Liver (tissue), 9 donors: ENCODE data around the gene TMEM242. TPM values are rescaled to one million over a fixed set of nuclear protein-coding genes. Genes with fewer than 3 reads are reported as not detected.

Source experiments
- DNase-seq: peaks from one replicate; pipeline ENCODE4 v3.0.0-alpha.2; 2017; ENCODE audit warnings: low spot score
- H3K27ac ChIP-seq, 2 donors: one replicate each; pipeline ENCODE4 v1.7.0; 2013; ENCODE audit warnings: inconsistent platforms in 2 of 2, low read length in 2 of 2, control low read depth in 1 of 2, low read depth in 1 of 2, mild to moderate bottlenecking in 1 of 2
- H3K27me3 ChIP-seq, 4 donors: one replicate each; pipeline versions ENCODE4 v1.6.1 to v1.7.0; 2013; ENCODE audit warnings: low read length in 3 of 4, inconsistent platforms in 1 of 4, mild to moderate bottlenecking in 1 of 4, moderate library complexity in 1 of 4; ENCODE audit not compliant: control insufficient read depth in 4 of 4, insufficient read depth in 4 of 4
- H3K36me3 ChIP-seq, 4 donors: one replicate each; pipeline versions ENCODE4 v1.6.1 to v1.7.0; 2013; ENCODE audit warnings: low read length in 3 of 4, mild to moderate bottlenecking in 3 of 4, low read depth in 1 of 4, moderate library complexity in 1 of 4; ENCODE audit not compliant: control insufficient read depth in 4 of 4, insufficient read depth in 3 of 4
- H3K4me1 ChIP-seq, 4 donors: one replicate each; pipeline versions ENCODE4 v1.6.1 to v1.7.0; 2013; ENCODE audit warnings: low read length in 3 of 4, mild to moderate bottlenecking in 3 of 4, moderate library complexity in 1 of 4; ENCODE audit not compliant: control insufficient read depth in 4 of 4, insufficient read depth in 4 of 4
- H3K4me3 ChIP-seq, 3 donors: one replicate each; pipeline versions ENCODE4 v1.6.1 to v1.7.0; 2013; ENCODE audit warnings: low read length in 3 of 3, control low read depth in 1 of 3, low read depth in 1 of 3, mild to moderate bottlenecking in 1 of 3
- H3K9ac ChIP-seq, 2 donors: one replicate each; pipeline ENCODE4 v1.7.0; 2013; ENCODE audit warnings: low read length in 2 of 2, mild to moderate bottlenecking in 2 of 2, moderate library complexity in 2 of 2, control low read depth in 1 of 2, low read depth in 1 of 2
- H3K9me3 ChIP-seq, 4 donors: one replicate each; pipeline versions ENCODE4 v1.6.1 to v1.7.0; 2013; ENCODE audit warnings: low read length in 3 of 4; ENCODE audit not compliant: control insufficient read depth in 4 of 4
- ATF3 ChIP-seq: IDR thresholded peaks from 2 replicates; pipeline ENCODE4 v1.6.1; 2016; ENCODE audit warnings: antibody characterized with exemption
- EGR1 ChIP-seq, 2 donors: IDR thresholded peaks; 2 replicates each; pipeline ENCODE4 v1.6.1; 2016 to 2018; ENCODE audit warnings: antibody characterized with exemption in 2 of 2, low read depth in 2 of 2
- FOXA1 ChIP-seq: IDR thresholded peaks from 2 replicates; pipeline ENCODE4 v1.6.1; 2016; ENCODE audit warnings: antibody characterized with exemption
- FOXA2 ChIP-seq: IDR thresholded peaks from 2 replicates; pipeline ENCODE4 v1.6.1; 2016; ENCODE audit warnings: antibody characterized with exemption
- GABPA ChIP-seq, 2 donors: IDR thresholded peaks in 1 of 2; conservative IDR thresholded peaks in 1 of 2; 2 replicates each; pipeline ENCODE4 v1.6.1; 2016; ENCODE audit warnings: antibody characterized with exemption in 2 of 2, mild to moderate bottlenecking in 1 of 2, moderate library complexity in 1 of 2
- HNF4A ChIP-seq, 2 donors: conservative IDR thresholded peaks; 2 replicates each; pipeline ENCODE4 v1.6.1; 2016; ENCODE audit warnings: antibody characterized with exemption in 2 of 2, mild to moderate bottlenecking in 2 of 2
- JUND ChIP-seq, 2 donors: IDR thresholded peaks; 2 replicates each; pipeline ENCODE4 v1.6.1; 2016; ENCODE audit warnings: antibody characterized with exemption in 2 of 2
- NR2F2 ChIP-seq: IDR thresholded peaks from 2 replicates; pipeline ENCODE4 v1.6.1; 2016; ENCODE audit warnings: antibody characterized with exemption
- RAD21 ChIP-seq, 2 donors: IDR thresholded peaks; 2 replicates each; pipeline ENCODE4 v1.6.1; 2016; ENCODE audit warnings: antibody characterized with exemption in 2 of 2, mild to moderate bottlenecking in 2 of 2
- RXRA ChIP-seq, 2 donors: IDR thresholded peaks; 2 replicates each; pipeline ENCODE4 v1.6.1; 2017 to 2018; ENCODE audit warnings: antibody characterized with exemption in 2 of 2, mild to moderate bottlenecking in 1 of 2
- SP1 ChIP-seq: IDR thresholded peaks from 2 replicates; pipeline ENCODE4 v1.6.1; 2018; ENCODE audit warnings: antibody characterized with exemption, mild to moderate bottlenecking
- TAF1 ChIP-seq: conservative IDR thresholded peaks from 2 replicates; pipeline ENCODE4 v1.6.1; 2016; ENCODE audit warnings: antibody characterized with exemption, mild to moderate bottlenecking
- YY1 ChIP-seq: IDR thresholded peaks from 2 replicates; pipeline ENCODE4 v1.6.1; 2016; ENCODE audit warnings: antibody characterized with exemption, mild to moderate bottlenecking
- ZBTB33 ChIP-seq: IDR thresholded peaks from 2 replicates; pipeline ENCODE4 v1.6.1; 2016; ENCODE audit warnings: antibody characterized with exemption
- WGBS: extraction: QIAGEN DNeasy Blood & Tissue Kit; methylation state at CpG from one replicate; pipeline ENCODE4 v1.1.7; 2013; 5-methylcytosine and 5-hydroxymethylcytosine counted together
- polyA plus RNA-seq, 2 donors: library from polyadenylated mRNA; stranded (reverse) in 1 of 2; unstranded in 1 of 2; fragments of 200-250 nt in 1 of 2; fragments of >200 nt in 1 of 2; fragmentation: Nextera tagmentation in 1 of 2; extraction: Ambion mirVana in 1 of 2; gene quantifications; one replicate each; pipeline versions ENCODE4 v1.2.1 to v1.2.3, GENCODE V29; 2013 to 2015
- total RNA-seq, 2 donors: library from RNA; depleted of rRNA; stranded (reverse); fragments of >200 nt; gene quantifications; one replicate each; pipeline ENCODE4 v1.2.3, GENCODE V29; 2014
- TF ChIP-seq, protein P1 (sequence below): fragments of 150-350 bp; IDR thresholded peaks from 2 replicates; pipeline ENCODE4 v1.5.1; 2017; ENCODE audit warnings: improper control_type of control experiment, low read depth, low read length; ENCODE audit not compliant: missing input control
- TF ChIP-seq, protein P2 (sequence below): IDR thresholded peaks from 2 replicates; pipeline ENCODE4 v1.6.1; 2016; ENCODE audit warnings: antibody characterized with exemption, mild to moderate bottlenecking
- TF ChIP-seq, protein P3 (sequence below): IDR thresholded peaks from 2 replicates; pipeline ENCODE4 v1.6.1; 2016; ENCODE audit warnings: antibody characterized with exemption
- donor health status: healthy.
- donor health status: healthy.
- donor health status: healthy.
- donor health status: healthy.
- donor health status: healthy.

The TMEM242 gene
- total and polyA plus RNA-seq, 4 donors, result 3.7 to 10.2 (median 6.1) TPM

DNA sequence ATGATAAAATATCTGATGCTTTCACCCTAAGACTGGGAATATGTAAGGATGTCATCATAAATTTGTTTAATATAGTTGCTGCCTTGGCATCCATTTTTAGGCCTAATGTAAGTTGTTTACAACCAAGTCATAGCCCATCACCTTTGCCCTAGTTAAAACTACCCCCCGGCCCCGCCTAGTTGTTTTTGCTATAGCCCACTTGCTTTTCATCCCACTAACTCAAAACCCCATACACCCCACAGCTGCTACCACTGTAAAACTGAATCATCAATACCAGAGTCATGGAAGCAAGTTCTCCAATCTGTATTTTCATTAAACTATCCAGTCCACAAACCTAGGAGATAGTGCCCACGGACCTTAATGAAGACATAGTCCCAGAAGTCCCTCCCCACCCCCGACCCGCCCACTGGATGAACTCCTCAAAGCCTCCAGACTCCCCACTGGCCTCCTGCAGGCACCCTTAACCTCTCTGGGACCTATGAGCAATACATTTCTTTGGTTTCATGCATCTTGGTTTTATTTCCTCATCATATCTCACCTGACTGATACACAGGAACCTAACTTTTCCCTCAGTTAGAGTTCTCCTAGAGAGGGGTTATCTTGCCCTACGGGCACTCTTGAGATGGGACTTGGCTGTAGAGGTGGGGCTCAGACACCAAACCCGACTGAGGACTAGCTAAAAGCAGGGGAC lies 45.2 kb upstream of the TMEM242 start:
- no peak overlapping the region for H3K4me3 ChIP-seq
- H3K36me3 ChIP-seq, result no peaks in the 10 kb centered on the region
- TF ChIP-seq TAF1 (no peak), EGR1 (IDR thresholded peaks at IDR 0.05; ENCODE audit: low read depth in 2 of 2) (no peak), RXRA (IDR thresholded peaks at IDR 0.05) (no peak), ZBTB33 (no peak), FOXA2 (no peak), NR2F2 (no peak), ATF3 (no peak), SP1 (no peak), YY1 (no peak), HNF4A (conservative IDR thresholded peaks at IDR 0.05) (no peak), GABPA (IDR thresholded peaks at IDR 0.05 in 1 of 2, conservative IDR thresholded peaks at IDR 0.05 in 1 of 2) (no peak), JUND (IDR thresholded peaks at IDR 0.05) (no peak), FOXA1 (no peak), RAD21 (IDR thresholded peaks at IDR 0.05) (no peak)
- TF ChIP-seq, protein P1, sequence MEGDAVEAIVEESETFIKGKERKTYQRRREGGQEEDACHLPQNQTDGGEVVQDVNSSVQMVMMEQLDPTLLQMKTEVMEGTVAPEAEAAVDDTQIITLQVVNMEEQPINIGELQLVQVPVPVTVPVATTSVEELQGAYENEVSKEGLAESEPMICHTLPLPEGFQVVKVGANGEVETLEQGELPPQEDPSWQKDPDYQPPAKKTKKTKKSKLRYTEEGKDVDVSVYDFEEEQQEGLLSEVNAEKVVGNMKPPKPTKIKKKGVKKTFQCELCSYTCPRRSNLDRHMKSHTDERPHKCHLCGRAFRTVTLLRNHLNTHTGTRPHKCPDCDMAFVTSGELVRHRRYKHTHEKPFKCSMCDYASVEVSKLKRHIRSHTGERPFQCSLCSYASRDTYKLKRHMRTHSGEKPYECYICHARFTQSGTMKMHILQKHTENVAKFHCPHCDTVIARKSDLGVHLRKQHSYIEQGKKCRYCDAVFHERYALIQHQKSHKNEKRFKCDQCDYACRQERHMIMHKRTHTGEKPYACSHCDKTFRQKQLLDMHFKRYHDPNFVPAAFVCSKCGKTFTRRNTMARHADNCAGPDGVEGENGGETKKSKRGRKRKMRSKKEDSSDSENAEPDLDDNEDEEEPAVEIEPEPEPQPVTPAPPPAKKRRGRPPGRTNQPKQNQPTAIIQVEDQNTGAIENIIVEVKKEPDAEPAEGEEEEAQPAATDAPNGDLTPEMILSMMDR, result no peak
- TF ChIP-seq, protein P2, sequence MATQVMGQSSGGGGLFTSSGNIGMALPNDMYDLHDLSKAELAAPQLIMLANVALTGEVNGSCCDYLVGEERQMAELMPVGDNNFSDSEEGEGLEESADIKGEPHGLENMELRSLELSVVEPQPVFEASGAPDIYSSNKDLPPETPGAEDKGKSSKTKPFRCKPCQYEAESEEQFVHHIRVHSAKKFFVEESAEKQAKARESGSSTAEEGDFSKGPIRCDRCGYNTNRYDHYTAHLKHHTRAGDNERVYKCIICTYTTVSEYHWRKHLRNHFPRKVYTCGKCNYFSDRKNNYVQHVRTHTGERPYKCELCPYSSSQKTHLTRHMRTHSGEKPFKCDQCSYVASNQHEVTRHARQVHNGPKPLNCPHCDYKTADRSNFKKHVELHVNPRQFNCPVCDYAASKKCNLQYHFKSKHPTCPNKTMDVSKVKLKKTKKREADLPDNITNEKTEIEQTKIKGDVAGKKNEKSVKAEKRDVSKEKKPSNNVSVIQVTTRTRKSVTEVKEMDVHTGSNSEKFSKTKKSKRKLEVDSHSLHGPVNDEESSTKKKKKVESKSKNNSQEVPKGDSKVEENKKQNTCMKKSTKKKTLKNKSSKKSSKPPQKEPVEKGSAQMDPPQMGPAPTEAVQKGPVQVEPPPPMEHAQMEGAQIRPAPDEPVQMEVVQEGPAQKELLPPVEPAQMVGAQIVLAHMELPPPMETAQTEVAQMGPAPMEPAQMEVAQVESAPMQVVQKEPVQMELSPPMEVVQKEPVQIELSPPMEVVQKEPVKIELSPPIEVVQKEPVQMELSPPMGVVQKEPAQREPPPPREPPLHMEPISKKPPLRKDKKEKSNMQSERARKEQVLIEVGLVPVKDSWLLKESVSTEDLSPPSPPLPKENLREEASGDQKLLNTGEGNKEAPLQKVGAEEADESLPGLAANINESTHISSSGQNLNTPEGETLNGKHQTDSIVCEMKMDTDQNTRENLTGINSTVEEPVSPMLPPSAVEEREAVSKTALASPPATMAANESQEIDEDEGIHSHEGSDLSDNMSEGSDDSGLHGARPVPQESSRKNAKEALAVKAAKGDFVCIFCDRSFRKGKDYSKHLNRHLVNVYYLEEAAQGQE, result no peak
- TF ChIP-seq, protein P3, sequence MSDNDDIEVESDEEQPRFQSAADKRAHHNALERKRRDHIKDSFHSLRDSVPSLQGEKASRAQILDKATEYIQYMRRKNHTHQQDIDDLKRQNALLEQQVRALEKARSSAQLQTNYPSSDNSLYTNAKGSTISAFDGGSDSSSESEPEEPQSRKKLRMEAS, result no peak
- no peak for DNase-seq
- H3K27me3 ChIP-seq, result no peaks in the 10 kb centered on the region
- no peaks in the 10 kb centered on the region for H3K9me3 ChIP-seq
- H3K27ac ChIP-seq, result no peak overlapping the region
- H3K9ac ChIP-seq, result no peak overlapping the region
- WGBS, result 84% methylated on average over 7 of the region's 7 CpGs
- H3K4me1 ChIP-seq, result peaks cover 0 to 2% (median 0%) of the 10 kb centered on the region in 4 donors
